Activated CD4-positive, alpha-beta memory T cell treated with anti-CD3 and anti-CD28 coated beads for 36 hours (primary cell): Measurements from ENCODE around the gene GLI3. TPM values are rescaled to one million over a fixed set of nuclear protein-coding genes. Genes with fewer than 3 reads are reported as not detected.

Experiments
- CTCF ChIA-PET: fragments of 350-600 bp; sonication (Branson Sonifier 250); formaldehyde crosslinking; loops from one replicate; lab custom pipeline; 2021; ENCODE audit warnings: antibody characterized with exemption, inconsistent platforms; lab: Charles Lee
- POLR2A ChIA-PET: fragments of 350-600 bp; sonication (Branson Sonifier 250); formaldehyde crosslinking; loops from one replicate; lab custom pipeline; 2021; ENCODE audit warnings: antibody characterized with exemption; lab: Charles Lee
- DNase-seq: peaks from one replicate; pipeline ENCODE4 v3.0.0-alpha.2; 2020
- H3K27ac Mint-ChIP-seq: one replicate; pipeline ENCODE4 v1.8.0; 2021; ENCODE audit warnings: mixed read lengths
- H3K27me3 Mint-ChIP-seq: one replicate; pipeline ENCODE4 v1.8.0; 2021; ENCODE audit warnings: mixed read lengths
- H3K36me3 Mint-ChIP-seq: one replicate; pipeline ENCODE4 v1.8.0; 2021; ENCODE audit warnings: mixed read lengths
- H3K4me1 Mint-ChIP-seq: one replicate; pipeline ENCODE4 v1.8.0; 2021; ENCODE audit warnings: low read depth, mixed read lengths
- H3K4me3 Mint-ChIP-seq: one replicate; pipeline ENCODE4 v1.8.0; 2021; ENCODE audit warnings: mild to moderate bottlenecking, mixed read lengths
- H3K9me3 Mint-ChIP-seq: one replicate; pipeline ENCODE4 v1.8.0; 2021; ENCODE audit warnings: mixed read lengths
- intact Hi-C: fragments of 100-400 bp; cut with micrococcal nuclease; formaldehyde crosslinking; loops from one replicate; pipeline ENCODE4 v1.15.1; 2023
- total RNA-seq, 2 experiments: library from RNA; stranded (reverse); gene quantifications; one replicate each; pipeline ENCODE4 v1.2.3, GENCODE V29; 2021

Gene GLI3
- total RNA-seq, 2 experiments from 2014 or later = 0.02 TPM; not detected in 1

DNA sequence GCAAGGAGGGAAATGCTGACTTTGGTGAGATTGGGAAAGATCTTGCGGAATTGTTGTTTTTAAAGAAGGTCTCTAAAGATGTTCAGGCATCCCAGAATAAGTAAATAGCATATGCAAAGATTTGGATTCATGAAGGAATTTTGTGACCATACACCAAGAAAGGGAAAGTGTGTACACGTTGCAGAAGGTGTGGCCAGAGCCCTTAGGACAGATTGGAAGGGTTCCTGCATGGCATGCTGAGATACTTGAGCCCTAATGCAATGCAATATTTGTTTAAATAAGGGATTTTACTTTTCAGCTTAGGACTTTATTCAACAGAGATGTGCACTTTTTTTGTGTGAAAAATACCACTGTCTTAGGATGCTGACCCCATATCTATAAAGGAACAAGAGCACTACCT lies 314.6 kb downstream of the GLI3 start:
- H3K9me3 Mint-ChIP-seq = no peaks in the 10 kb centered on the region
- ChIA-PET POLR2A (interaction anchor here (0.6 kb wide), 1 partner anchor 14 kb away, joined by 4 read pairs; no protein-coding TSS in a partner anchor), CTCF (interaction anchor here (2.4 kb wide), 1 partner anchor 18 kb away, joined by 8 read pairs; no protein-coding TSS in a partner anchor)
- no peak for DNase-seq
- H3K36me3 Mint-ChIP-seq = no peaks in the 10 kb centered on the region
- no peak overlapping the region for H3K27ac Mint-ChIP-seq
- no peaks in the 10 kb centered on the region for H3K4me1 Mint-ChIP-seq
- intact Hi-C loops = no loop called here
- H3K4me3 Mint-ChIP-seq = no peak overlapping the region
- peaks cover 15% of the 10 kb centered on the region for H3K27me3 Mint-ChIP-seq

DNA sequence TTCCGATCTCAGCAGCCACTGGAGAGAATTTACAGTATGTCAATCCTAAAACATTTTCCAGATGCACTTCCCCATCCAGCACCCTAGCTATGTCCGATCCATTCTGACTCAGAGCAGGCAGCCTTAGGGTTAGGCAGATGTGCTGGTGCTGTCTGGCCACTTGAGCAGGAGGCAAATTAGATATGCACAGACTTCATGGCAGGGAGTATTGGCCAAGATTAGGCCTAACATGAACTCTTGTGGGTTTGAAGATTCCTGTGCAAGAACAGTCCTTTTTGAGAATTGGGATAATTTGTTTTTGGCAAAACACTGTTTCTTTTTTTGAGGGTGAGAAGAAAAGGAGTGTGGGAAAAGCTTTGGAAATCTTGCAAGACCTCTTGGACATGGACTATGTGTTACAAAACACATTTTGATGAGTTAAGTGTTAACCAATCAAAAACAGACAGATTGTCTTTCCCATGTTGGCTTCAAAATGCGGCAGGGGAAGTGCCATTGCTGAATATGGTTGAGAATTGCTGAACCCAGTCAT lies 315.5 kb downstream of the GLI3 start:
- intact Hi-C loops = no loop called here
- Mint-ChIP-seq H3K9me3 (no peaks in the 10 kb centered on the region), H3K27ac (no peak overlapping the region), H3K27me3 (peaks cover 13% of the 10 kb centered on the region), H3K4me3 (no peak overlapping the region), H3K36me3 (no peaks in the 10 kb centered on the region), H3K4me1 (no peaks in the 10 kb centered on the region)
- no peak for DNase-seq
- ChIA-PET POLR2A (interaction anchor here (0.7 kb wide), 1 partner anchor 891 kb away, joined by 4 read pairs; no protein-coding TSS in a partner anchor), CTCF (interaction anchor here (2.4 kb wide), 1 partner anchor 19 kb away, joined by 8 read pairs; no protein-coding TSS in a partner anchor)

DNA sequence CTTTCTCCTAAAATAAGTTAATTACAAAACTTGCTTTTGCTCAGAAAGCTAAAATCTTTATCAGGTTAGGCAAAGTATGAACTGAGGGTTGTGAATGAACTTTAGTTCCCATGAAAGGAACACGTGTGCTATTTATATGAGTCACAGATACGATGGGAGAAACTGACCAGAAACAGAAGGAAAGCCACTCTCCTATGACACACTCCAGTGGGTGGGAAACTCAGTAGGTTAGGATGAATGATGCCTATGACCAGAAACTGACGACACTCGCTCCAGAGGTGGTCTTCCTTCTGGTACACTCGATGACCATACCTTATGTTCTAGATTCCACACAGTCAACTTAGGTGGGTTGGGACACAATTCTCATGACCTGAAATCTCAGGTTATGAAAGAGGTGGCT lies 318.4 kb downstream of the GLI3 start:
- H3K27ac Mint-ChIP-seq = no peak overlapping the region
- H3K9me3 Mint-ChIP-seq = no peaks in the 10 kb centered on the region
- H3K36me3 Mint-ChIP-seq = no peaks in the 10 kb centered on the region
- no peak overlapping the region for H3K4me3 Mint-ChIP-seq
- H3K27me3 Mint-ChIP-seq = peaks cover 13% of the 10 kb centered on the region
- DNase-seq = no peak
- intact Hi-C loops = no loop called here
- ChIA-PET POLR2A (no interaction called here), CTCF (interaction anchor here (2.2 kb wide), 1 partner anchor 22 kb away, joined by 10 read pairs; no protein-coding TSS in a partner anchor)
- no peaks in the 10 kb centered on the region for H3K4me1 Mint-ChIP-seq

DNA sequence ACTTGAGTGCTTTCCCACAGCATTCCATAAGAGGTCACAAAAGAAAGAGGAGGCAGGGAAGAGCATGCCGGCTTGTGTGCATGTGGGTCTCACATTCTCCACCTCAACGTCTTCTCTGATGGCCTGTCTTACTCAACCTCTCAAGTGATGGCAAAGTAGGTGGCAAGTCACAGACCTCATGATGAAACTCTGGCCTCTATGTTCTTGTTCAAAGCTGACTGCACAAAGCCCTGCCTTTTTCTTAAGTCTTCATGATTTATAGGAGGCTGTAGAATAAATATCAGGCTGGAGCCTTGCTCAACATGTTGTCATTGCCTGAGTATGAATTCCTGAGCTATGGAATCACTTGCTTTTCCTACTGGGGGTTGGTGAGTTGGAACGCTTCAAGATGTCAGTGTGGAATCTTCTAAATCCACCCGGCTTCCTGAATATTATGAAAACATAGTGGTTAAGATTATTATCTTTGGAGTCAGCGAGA lies 320.5 kb downstream of the GLI3 start:
- ChIA-PET CTCF (no interaction called here), POLR2A (no interaction called here)
- no peaks in the 10 kb centered on the region for H3K4me1 Mint-ChIP-seq
- intact Hi-C loops = no loop called here
- no peak overlapping the region for H3K27ac Mint-ChIP-seq
- DNase-seq = no peak
- no peaks in the 10 kb centered on the region for H3K9me3 Mint-ChIP-seq
- H3K27me3 Mint-ChIP-seq = peaks cover 9% of the 10 kb centered on the region
- H3K4me3 Mint-ChIP-seq = no peak overlapping the region
- no peaks in the 10 kb centered on the region for H3K36me3 Mint-ChIP-seq

DNA sequence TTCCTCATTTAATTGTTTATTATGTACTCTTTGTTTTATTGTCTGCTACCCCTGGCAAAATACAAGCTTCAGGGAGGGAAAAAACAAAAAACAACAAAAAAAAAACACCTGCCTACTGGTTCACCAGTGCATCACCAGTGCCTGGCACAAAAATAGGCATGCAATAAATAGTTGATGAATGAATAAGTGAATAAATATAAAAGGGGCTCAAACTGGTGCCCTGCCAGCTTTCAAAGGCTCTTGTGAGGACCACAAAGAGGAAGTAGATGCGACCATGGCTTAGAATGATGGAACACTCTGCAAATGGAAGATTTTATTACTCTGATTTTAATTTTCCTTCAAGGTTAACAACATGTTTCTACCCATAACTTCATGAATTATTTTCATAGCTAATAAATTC lies 321.1 kb downstream of the GLI3 start:
- CTCF ChIA-PET = interaction anchor here (0.8 kb wide), 1 partner anchor 12 kb away, joined by 3 read pairs; no protein-coding TSS in a partner anchor
- Mint-ChIP-seq H3K27ac (no peak overlapping the region), H3K27me3 (peaks cover 6% of the 10 kb centered on the region), H3K9me3 (no peaks in the 10 kb centered on the region), H3K36me3 (no peaks in the 10 kb centered on the region), H3K4me1 (no peaks in the 10 kb centered on the region), H3K4me3 (no peak overlapping the region)
- intact Hi-C loops = no loop called here
- no peak for DNase-seq
- POLR2A ChIA-PET = interaction anchor here (0.6 kb wide), 1 partner anchor 30 kb away, joined by 3 read pairs; no protein-coding TSS in a partner anchor

DNA sequence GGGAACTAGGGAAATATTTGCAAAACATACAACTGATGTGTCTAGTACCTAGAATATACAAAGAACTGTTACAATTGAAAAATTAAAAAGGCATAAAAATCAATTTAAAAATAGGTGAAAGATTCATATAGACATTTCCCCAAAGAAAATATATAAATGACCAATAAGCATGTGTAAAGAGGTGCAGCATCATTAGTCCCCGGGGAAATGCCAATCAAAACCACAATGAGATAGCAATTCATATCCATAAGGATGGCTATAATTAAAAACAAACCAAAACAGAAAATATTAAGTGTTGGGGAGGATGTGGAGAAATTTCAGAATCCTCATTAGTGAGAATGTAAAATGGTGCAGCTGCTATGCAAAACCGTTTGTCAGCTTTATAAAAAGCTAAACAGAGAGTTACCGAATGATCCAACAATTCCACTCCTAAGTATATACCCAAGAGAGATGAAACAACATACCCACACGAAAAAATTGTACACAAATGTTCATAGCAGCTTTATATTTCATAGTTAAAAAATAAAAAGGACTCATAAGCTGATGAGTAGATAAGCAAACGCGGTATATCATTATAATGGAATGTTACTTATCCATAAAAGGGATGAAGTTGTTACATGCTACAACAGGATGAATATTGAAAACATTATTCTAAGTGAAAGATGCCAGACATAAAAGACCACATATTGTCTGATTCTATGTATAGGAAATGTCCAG lies 324.0 kb downstream of the GLI3 start:
- no peaks in the 10 kb centered on the region for H3K36me3 Mint-ChIP-seq
- peaks cover 10% of the 10 kb centered on the region for H3K27me3 Mint-ChIP-seq
- H3K9me3 Mint-ChIP-seq = no peaks in the 10 kb centered on the region
- DNase-seq = no peak
- H3K27ac Mint-ChIP-seq = no peak overlapping the region
- intact Hi-C loops = no loop called here
- no peaks in the 10 kb centered on the region for H3K4me1 Mint-ChIP-seq
- POLR2A ChIA-PET = no interaction called here
- CTCF ChIA-PET = no interaction called here
- no peak overlapping the region for H3K4me3 Mint-ChIP-seq

DNA sequence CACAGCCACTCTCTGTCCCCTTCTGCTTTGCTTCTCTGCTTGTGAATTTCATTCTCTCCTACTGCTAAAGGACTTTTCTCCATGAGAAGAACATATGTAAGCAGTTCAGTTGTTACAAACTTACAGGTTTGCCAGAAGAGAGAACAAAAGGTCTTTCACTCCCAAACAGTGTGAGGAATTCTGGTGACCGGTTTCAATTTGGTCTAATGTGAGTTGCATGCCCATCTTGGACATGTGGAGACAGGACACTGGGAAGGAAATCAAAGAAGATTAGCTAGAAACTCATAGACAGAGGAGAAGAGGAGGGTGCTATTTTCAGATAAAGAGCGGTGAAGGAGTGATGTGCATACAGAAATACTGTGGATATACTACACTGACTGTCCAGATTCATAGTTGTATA lies 324.6 kb downstream of the GLI3 start:
- no peak overlapping the region for H3K4me3 Mint-ChIP-seq
- no peaks in the 10 kb centered on the region for H3K4me1 Mint-ChIP-seq
- H3K36me3 Mint-ChIP-seq = no peaks in the 10 kb centered on the region
- intact Hi-C loops = no loop called here
- CTCF ChIA-PET = no interaction called here
- POLR2A ChIA-PET = no interaction called here
- DNase-seq = no peak
- H3K27me3 Mint-ChIP-seq = peaks cover 10% of the 10 kb centered on the region
- H3K9me3 Mint-ChIP-seq = no peaks in the 10 kb centered on the region
- no peak overlapping the region for H3K27ac Mint-ChIP-seq

DNA sequence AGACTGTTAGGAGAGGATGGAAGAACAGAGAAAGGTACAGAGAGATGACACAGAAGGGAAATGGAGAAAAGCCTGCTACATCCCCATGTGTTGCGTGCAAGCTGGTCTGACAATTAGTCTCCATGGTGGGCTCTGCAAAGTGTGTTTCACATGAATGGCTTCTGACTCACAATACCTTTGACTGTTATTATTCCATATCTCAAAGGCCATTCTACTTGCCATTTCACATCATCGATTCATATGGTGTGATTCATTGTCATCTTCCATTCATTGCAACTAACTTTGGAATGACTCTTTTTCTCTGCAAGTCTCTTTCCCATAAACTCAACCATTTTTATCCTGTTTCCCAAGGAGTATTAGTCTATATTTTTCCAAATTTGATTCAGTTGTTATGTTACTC lies 325.2 kb downstream of the GLI3 start:
- Mint-ChIP-seq H3K9me3 (no peaks in the 10 kb centered on the region), H3K4me3 (no peak overlapping the region), H3K27ac (no peak overlapping the region), H3K4me1 (no peaks in the 10 kb centered on the region), H3K36me3 (no peaks in the 10 kb centered on the region), H3K27me3 (peaks cover 10% of the 10 kb centered on the region)
- POLR2A ChIA-PET = no interaction called here
- intact Hi-C loops = no loop called here
- DNase-seq = no peak
- CTCF ChIA-PET = no interaction called here
